Measurements from ENCODE around the gene IQGAP2. TPM values are rescaled to one million over a fixed set of nuclear protein-coding genes. Genes with fewer than 3 reads are reported as not detected.
A peak's percentile ranks its signal among the peaks of the same experiment; 100 is the strongest.
"Not testable (repeated sequence)": the region's sequence is repeated elsewhere in the genome, so short reads cannot be mapped to it uniquely, and the experiment has no call there.

Gene IQGAP2
- total and polyA plus RNA-seq, 2 donors, result 20.7 to 33.3 TPM

DNA sequence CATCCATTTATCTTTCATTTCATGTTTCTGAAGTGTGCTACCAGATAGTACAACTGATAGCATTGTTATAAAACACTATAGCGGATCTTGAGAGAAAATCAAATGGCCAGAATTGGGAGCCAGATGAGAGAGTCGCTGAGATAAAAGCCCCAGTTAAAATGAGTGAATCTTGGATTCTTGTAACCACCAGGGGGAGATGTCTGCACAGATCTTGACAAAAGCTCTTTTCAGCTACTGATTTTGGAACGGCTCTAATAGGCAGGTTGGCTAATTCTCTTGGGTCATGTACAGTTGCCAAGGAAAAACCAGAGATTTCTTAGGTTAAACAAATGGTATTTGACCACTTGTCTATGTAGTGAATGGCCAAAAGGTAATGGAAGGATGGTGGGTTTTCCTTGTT is 198.4 kb downstream of the IQGAP2 start:
- 49% methylated on average over 3 of the region's 3 CpGs for WGBS
- no peak overlapping the region for H3K4me3 ChIP-seq (ENCODE audit: low read length in 2 of 2)
- no peak overlapping the region for H3K27ac ChIP-seq (ENCODE audit: low read depth in 1 of 2, low read length in 1 of 2)
- H3K36me3 ChIP-seq (ENCODE audit: control insufficient read depth in 2 of 2, insufficient read depth in 2 of 2, low read length in 1 of 2), result peaks cover 0 to 3% of the 10 kb centered on the region in 2 donors
- H3K4me1 ChIP-seq (ENCODE audit: control insufficient read depth in 2 of 2, insufficient read depth in 2 of 2, low read length in 2 of 2), result no peaks in the 10 kb centered on the region
- peak; percentile 23 to 74 (median 41) for DNase-seq (ENCODE audit: low read depth in 6 of 9, low spot score in 9 of 9)
- no peaks in the 10 kb centered on the region for H3K9me3 ChIP-seq (ENCODE audit: control insufficient read depth in 2 of 2, insufficient read depth in 1 of 2, low read length in 1 of 2)
- no peaks in the 10 kb centered on the region for H3K27me3 ChIP-seq (ENCODE audit: control insufficient read depth in 2 of 2, insufficient read depth in 1 of 2, low read length in 1 of 2)

DNA sequence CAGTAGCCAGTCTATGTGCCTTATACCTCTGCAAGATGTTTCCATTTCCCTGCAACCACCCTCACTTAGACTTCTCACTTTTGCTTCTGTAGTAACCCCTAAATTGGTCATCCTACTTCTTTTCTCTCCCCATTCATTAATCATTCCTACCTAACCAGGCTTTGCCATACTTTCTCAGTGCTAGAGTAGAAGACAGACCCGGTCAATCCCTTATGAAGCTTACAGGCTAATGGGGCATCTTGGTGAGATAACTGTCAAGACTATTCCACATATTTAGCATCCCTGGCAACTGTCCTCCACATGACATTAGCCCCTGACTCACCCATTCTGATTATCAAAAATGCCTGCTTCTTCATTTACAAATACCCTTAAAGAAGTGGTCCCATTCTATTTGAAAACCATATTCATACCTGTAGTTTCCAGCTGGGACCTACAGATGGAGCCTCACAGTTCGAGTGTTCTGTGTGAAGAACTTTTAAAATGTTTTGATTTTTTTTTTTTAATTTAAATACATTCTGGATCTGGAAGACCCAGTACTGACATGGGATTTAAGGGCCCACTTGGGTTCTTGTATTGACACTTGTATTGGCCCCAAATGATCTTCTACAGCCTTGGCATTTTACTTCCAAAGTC is 199.1 kb downstream of the IQGAP2 start:
- Histone ChIP-seq H3K4me3 (ENCODE audit: low read length in 2 of 2) (no peak overlapping the region), H3K27ac (ENCODE audit: low read depth in 1 of 2, low read length in 1 of 2) (no peak overlapping the region), H3K9me3 (ENCODE audit: control insufficient read depth in 2 of 2, insufficient read depth in 1 of 2, low read length in 1 of 2) (no peaks in the 10 kb centered on the region), H3K4me1 (ENCODE audit: control insufficient read depth in 2 of 2, insufficient read depth in 2 of 2, low read length in 2 of 2) (no peaks in the 10 kb centered on the region), H3K36me3 (ENCODE audit: control insufficient read depth in 2 of 2, insufficient read depth in 2 of 2, low read length in 1 of 2) (no peaks in the 10 kb centered on the region), H3K27me3 (ENCODE audit: control insufficient read depth in 2 of 2, insufficient read depth in 1 of 2, low read length in 1 of 2) (no peaks in the 10 kb centered on the region)
- no peak for DNase-seq (ENCODE audit: low read depth in 6 of 9, low spot score in 9 of 9)
- WGBS, result 93% methylated on average over 2 of the region's 2 CpGs

DNA sequence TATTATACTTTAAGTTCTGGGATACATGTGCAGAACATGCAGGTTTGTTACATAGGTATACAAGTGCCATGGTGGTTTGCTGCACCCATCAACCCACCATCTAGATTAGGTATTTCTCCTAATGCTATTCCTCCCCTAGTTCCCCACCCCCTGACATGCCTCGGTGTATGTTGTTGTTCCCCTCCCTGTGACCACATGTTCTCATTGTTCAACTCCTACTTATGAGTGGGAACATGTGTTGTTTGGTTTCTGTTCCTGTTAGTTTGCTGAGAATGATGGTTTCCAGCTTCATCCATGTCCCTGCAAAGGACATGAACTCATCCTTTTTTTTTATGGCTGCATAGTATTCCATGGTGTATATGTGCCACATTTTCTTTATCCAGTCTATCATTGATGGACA is 200.9 kb downstream of the IQGAP2 start:
- H3K27me3 ChIP-seq (ENCODE audit: control insufficient read depth in 2 of 2, insufficient read depth in 1 of 2, low read length in 1 of 2); H3K36me3 ChIP-seq (ENCODE audit: control insufficient read depth in 2 of 2, insufficient read depth in 2 of 2, low read length in 1 of 2); H3K4me3 ChIP-seq (ENCODE audit: low read length in 2 of 2); H3K4me1 ChIP-seq (ENCODE audit: control insufficient read depth in 2 of 2, insufficient read depth in 2 of 2, low read length in 2 of 2); H3K27ac ChIP-seq (ENCODE audit: low read depth in 1 of 2, low read length in 1 of 2); H3K9me3 ChIP-seq (ENCODE audit: control insufficient read depth in 2 of 2, insufficient read depth in 1 of 2, low read length in 1 of 2); DNase-seq (ENCODE audit: low read depth in 6 of 9, low spot score in 9 of 9): not testable (repeated sequence)
- WGBS, result 92% methylated on average over 1 of the region's 1 CpG

DNA sequence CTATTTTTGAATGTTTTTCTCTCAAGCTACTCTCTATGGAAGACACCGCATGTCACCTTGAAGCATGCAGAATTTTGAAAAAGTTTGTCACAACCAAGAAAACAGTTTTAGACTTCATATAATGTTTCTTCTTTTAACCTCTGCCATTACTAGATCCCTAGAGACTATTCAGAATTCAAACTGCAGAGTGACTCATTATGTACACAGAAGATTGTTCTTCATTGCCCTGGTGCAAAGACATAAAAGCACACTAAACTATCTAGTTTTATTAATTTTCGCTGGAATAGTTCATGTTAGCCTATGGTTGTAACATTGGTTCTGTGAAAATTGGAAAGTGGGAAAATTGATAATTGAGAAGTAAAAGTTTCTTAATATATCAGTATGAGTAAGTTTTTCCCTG is 201.8 kb downstream of the IQGAP2 start:
- no peak for DNase-seq (ENCODE audit: low read depth in 6 of 9, low spot score in 9 of 9)
- no peak overlapping the region for H3K4me3 ChIP-seq (ENCODE audit: low read length in 2 of 2)
- H3K4me1 ChIP-seq (ENCODE audit: control insufficient read depth in 2 of 2, insufficient read depth in 2 of 2, low read length in 2 of 2), result peaks cover 0 to 3% of the 10 kb centered on the region in 2 donors
- H3K27me3 ChIP-seq (ENCODE audit: control insufficient read depth in 2 of 2, insufficient read depth in 1 of 2, low read length in 1 of 2), result no peaks in the 10 kb centered on the region
- H3K36me3 ChIP-seq (ENCODE audit: control insufficient read depth in 2 of 2, insufficient read depth in 2 of 2, low read length in 1 of 2), result no peaks in the 10 kb centered on the region
- H3K9me3 ChIP-seq (ENCODE audit: control insufficient read depth in 2 of 2, insufficient read depth in 1 of 2, low read length in 1 of 2), result no peaks in the 10 kb centered on the region
- H3K27ac ChIP-seq (ENCODE audit: low read depth in 1 of 2, low read length in 1 of 2), result no peak overlapping the region
- 74% methylated on average over 2 of the region's 2 CpGs for WGBS

DNA sequence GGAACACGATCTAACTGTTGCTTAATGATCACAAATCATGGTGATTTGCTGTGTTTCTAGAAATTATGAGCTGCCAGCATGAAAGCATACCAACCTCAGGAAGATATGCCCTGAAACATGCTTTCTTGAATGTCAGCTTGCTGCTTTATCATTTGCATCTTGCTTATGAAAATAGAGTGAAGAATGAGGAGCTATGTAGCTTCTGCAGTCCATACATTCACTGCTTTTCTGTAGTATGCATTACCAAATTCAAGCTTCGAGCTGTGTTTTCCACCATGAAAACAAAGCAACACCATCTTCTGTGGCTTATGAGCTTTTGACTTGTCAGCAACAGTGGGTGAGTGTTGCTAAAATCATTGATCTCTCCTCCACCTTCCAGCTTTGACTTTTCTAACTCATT is 203.6 kb downstream of the IQGAP2 start:
- DNase-seq (ENCODE audit: low read depth in 6 of 9, low spot score in 9 of 9), result no peak
- H3K4me1 ChIP-seq (ENCODE audit: control insufficient read depth in 2 of 2, insufficient read depth in 2 of 2, low read length in 2 of 2), result peaks cover 0 to 3% of the 10 kb centered on the region in 2 donors
- over 99% methylated on average over 2 of the region's 2 CpGs for WGBS
- peaks cover 0 to 2% of the 10 kb centered on the region in 2 donors for H3K36me3 ChIP-seq (ENCODE audit: control insufficient read depth in 2 of 2, insufficient read depth in 2 of 2, low read length in 1 of 2)
- H3K9me3 ChIP-seq (ENCODE audit: control insufficient read depth in 2 of 2, insufficient read depth in 1 of 2, low read length in 1 of 2), result no peaks in the 10 kb centered on the region
- no peaks in the 10 kb centered on the region for H3K27me3 ChIP-seq (ENCODE audit: control insufficient read depth in 2 of 2, insufficient read depth in 1 of 2, low read length in 1 of 2)
- H3K4me3 ChIP-seq (ENCODE audit: low read length in 2 of 2), result no peak overlapping the region
- no peak overlapping the region for H3K27ac ChIP-seq (ENCODE audit: low read depth in 1 of 2, low read length in 1 of 2)

DNA sequence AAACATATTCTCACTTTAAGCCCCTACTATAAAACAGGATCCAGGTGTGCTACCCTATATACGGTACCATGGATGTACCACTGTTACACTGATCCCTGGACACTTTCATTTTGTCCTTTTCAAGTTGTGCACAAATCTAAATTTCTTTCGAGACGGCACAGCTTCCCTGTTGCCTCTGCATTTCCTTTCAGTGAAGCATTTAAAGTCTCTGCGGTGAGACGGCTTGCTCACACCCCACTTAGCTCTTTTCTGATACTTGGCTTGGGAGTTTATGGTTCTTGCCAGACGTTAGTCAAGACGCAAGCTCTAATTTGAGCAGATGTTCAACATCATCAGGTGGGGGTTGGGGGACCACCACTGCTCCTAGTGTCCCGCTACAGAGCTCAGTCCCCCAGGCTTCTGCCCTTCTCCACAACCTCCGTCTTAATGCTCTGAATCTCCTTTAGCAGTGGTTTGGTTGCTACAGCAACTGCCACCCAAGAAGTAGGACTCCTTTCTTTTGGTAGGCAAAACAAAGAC is 204.3 kb downstream of the IQGAP2 start:
- no peaks in the 10 kb centered on the region for H3K27me3 ChIP-seq (ENCODE audit: control insufficient read depth in 2 of 2, insufficient read depth in 1 of 2, low read length in 1 of 2)
- peak in 1 of 9 donors; percentile 18 for DNase-seq (ENCODE audit: low read depth in 6 of 9, low spot score in 9 of 9)
- H3K4me3 ChIP-seq (ENCODE audit: low read length in 2 of 2), result no peak overlapping the region
- peaks cover 0 to 2% of the 10 kb centered on the region in 2 donors for H3K36me3 ChIP-seq (ENCODE audit: control insufficient read depth in 2 of 2, insufficient read depth in 2 of 2, low read length in 1 of 2)
- no peaks in the 10 kb centered on the region for H3K9me3 ChIP-seq (ENCODE audit: control insufficient read depth in 2 of 2, insufficient read depth in 1 of 2, low read length in 1 of 2)
- peaks cover 0 to 3% of the 10 kb centered on the region in 2 donors for H3K4me1 ChIP-seq (ENCODE audit: control insufficient read depth in 2 of 2, insufficient read depth in 2 of 2, low read length in 2 of 2)
- H3K27ac ChIP-seq (ENCODE audit: low read depth in 1 of 2, low read length in 1 of 2), result peak overlapping the region in 1 of 2 donors; percentile 56
- WGBS, result 84% methylated on average over 9 of the region's 9 CpGs

DNA sequence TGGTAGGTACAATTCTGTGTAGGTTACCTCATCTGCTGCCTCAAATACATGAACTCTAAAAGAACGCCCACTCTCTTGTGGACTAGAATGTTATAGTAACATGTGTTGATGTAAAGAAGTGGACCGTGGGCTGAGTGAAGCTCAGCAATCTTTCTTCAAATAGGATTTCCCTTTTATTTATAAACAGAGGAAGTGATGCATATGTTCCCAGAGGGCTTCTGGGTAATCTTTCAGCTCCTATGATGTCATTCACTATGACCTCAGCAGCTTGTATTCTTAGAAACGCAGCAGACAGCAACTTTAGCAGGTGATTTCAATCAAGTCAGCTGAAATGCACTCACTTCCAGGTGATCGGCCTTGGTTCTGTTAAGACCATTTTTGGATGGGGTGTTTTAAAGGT is 205.7 kb downstream of the IQGAP2 start:
- Histone ChIP-seq H3K27me3 (ENCODE audit: control insufficient read depth in 2 of 2, insufficient read depth in 1 of 2, low read length in 1 of 2) (no peaks in the 10 kb centered on the region), H3K4me1 (ENCODE audit: control insufficient read depth in 2 of 2, insufficient read depth in 2 of 2, low read length in 2 of 2) (peaks cover 0 to 3% of the 10 kb centered on the region in 2 donors), H3K36me3 (ENCODE audit: control insufficient read depth in 2 of 2, insufficient read depth in 2 of 2, low read length in 1 of 2) (peaks cover 3 to 4% of the 10 kb centered on the region in 2 donors), H3K9me3 (ENCODE audit: control insufficient read depth in 2 of 2, insufficient read depth in 1 of 2, low read length in 1 of 2) (no peaks in the 10 kb centered on the region), H3K27ac (ENCODE audit: low read depth in 1 of 2, low read length in 1 of 2) (no peak overlapping the region), H3K4me3 (ENCODE audit: low read length in 2 of 2) (no peak overlapping the region)
- 91% methylated on average over 4 of the region's 4 CpGs for whole genome bisulfite sequencing
- peak in 1 of 9 donors; percentile 19 for DNase-seq (ENCODE audit: low read depth in 6 of 9, low spot score in 9 of 9)

DNA sequence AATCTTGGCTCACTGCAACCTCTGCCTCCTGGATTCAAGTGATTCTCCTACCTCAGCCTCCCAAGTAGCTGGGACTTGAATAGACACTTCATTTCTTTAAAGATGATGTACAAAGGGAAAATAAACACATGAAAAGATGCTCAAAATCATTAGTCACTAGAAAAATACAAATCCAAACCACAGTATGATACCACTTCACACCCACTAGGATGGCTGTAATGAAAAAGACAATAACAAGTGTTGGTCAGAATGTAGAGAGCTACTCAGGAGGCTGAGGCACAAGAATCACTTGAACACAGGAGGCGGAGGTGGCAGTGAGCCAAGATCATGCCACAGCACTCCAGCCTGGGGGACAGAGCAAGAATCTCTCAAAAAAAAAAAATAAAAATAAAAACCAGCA is 207.1 kb downstream of the IQGAP2 start:
- H3K4me1 ChIP-seq (ENCODE audit: control insufficient read depth in 2 of 2, insufficient read depth in 2 of 2, low read length in 2 of 2), result peaks cover 0 to 3% of the 10 kb centered on the region in 2 donors
- H3K27me3 ChIP-seq (ENCODE audit: control insufficient read depth in 2 of 2, insufficient read depth in 1 of 2, low read length in 1 of 2), result no peaks in the 10 kb centered on the region
- no peak overlapping the region for H3K27ac ChIP-seq (ENCODE audit: low read depth in 1 of 2, low read length in 1 of 2)
- H3K4me3 ChIP-seq (ENCODE audit: low read length in 2 of 2), result no peak overlapping the region
- H3K9me3 ChIP-seq (ENCODE audit: control insufficient read depth in 2 of 2, insufficient read depth in 1 of 2, low read length in 1 of 2), result no peaks in the 10 kb centered on the region
- no peak for DNase-seq (ENCODE audit: low read depth in 6 of 9, low spot score in 9 of 9)
- 93% methylated on average over 1 of the region's 1 CpG for WGBS
- peaks cover 4 to 5% of the 10 kb centered on the region in 2 donors for H3K36me3 ChIP-seq (ENCODE audit: control insufficient read depth in 2 of 2, insufficient read depth in 2 of 2, low read length in 1 of 2)

DNA sequence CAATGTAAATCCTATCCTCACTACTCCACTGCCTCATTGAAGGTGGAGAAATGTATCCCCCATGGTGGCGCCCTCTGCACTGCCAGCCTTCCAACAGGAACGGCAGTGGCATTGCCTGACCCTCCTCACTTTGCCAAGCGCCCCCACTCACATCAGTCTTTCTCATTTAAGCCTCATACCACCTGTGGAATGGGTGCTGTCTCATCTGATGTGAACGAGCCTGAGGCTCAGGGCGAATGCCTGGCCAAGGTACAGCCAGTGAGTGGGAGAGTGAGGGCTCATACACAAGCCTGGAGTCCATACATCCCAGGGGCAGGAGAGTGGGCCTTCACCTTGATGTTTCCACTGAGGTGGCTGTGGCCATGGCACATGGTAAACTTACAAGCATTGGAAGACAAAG is 209.9 kb downstream of the IQGAP2 start:
- Histone ChIP-seq H3K27me3 (ENCODE audit: control insufficient read depth in 2 of 2, insufficient read depth in 1 of 2, low read length in 1 of 2) (no peaks in the 10 kb centered on the region), H3K4me1 (ENCODE audit: control insufficient read depth in 2 of 2, insufficient read depth in 2 of 2, low read length in 2 of 2) (no peaks in the 10 kb centered on the region), H3K27ac (ENCODE audit: low read depth in 1 of 2, low read length in 1 of 2) (no peak overlapping the region), H3K4me3 (ENCODE audit: low read length in 2 of 2) (no peak overlapping the region), H3K36me3 (ENCODE audit: control insufficient read depth in 2 of 2, insufficient read depth in 2 of 2, low read length in 1 of 2) (peaks cover 4 to 5% of the 10 kb centered on the region in 2 donors), H3K9me3 (ENCODE audit: control insufficient read depth in 2 of 2, insufficient read depth in 1 of 2, low read length in 1 of 2) (no peaks in the 10 kb centered on the region)
- WGBS, result 78% methylated on average over 5 of the region's 5 CpGs
- no peak for DNase-seq (ENCODE audit: low read depth in 6 of 9, low spot score in 9 of 9)

Measured in thymus (tissue), 11 donors.